ENCODE measurements around the gene OXGR1. TPM values are rescaled to one million over a fixed set of nuclear protein-coding genes. Genes with fewer than 3 reads are reported as not detected.
A peak's percentile ranks its signal among the peaks of the same experiment; 100 is the strongest.

The OXGR1 gene
- polyA plus RNA-seq, 1 donor (not counting 4 experiments of a cell fraction or from before 2014, with no cell fraction given), result not detected

- H3K36me3 ChIP-seq (ENCODE audit: control insufficient read depth in 2 of 2, extremely low read depth in 1 of 2, insufficient read depth in 2 of 2, low read length in 2 of 2), result no peaks in the 10 kb centered on the region
- no peaks in the 10 kb centered on the region for H3K27me3 ChIP-seq (ENCODE audit: control insufficient read depth, extremely low read depth, insufficient read depth, low read length)
- H3K79me2 ChIP-seq (ENCODE audit: control insufficient read depth, insufficient read depth, low read length), result no peaks in the 10 kb centered on the region
- H3K9me1 ChIP-seq (ENCODE audit: control insufficient read depth, extremely low read depth, insufficient read depth, low read length), result no peaks in the 10 kb centered on the region
- H3K27ac ChIP-seq (ENCODE audit: control insufficient read depth, insufficient read depth, low read length), result no peak overlapping the region
- H4K20me1 ChIP-seq (ENCODE audit: control insufficient read depth, extremely low read depth, insufficient read depth, low read length), result no peaks in the 10 kb centered on the region
- DNase-seq (ENCODE audit: low read depth, low spot score), result no peak
- no peaks in the 10 kb centered on the region for H3K9me3 ChIP-seq (ENCODE audit: control insufficient read depth, low read depth, low read length)
- no peak overlapping the region for H3K9ac ChIP-seq (ENCODE audit: control insufficient read depth, extremely low read depth, insufficient read depth, low read length)
- FAIRE-seq, result no peak
- no peak for TF ChIP-seq EZH2 (IDR thresholded peaks at IDR 0.05; ENCODE audit: low read length)
- TF ChIP-seq, protein P1, sequence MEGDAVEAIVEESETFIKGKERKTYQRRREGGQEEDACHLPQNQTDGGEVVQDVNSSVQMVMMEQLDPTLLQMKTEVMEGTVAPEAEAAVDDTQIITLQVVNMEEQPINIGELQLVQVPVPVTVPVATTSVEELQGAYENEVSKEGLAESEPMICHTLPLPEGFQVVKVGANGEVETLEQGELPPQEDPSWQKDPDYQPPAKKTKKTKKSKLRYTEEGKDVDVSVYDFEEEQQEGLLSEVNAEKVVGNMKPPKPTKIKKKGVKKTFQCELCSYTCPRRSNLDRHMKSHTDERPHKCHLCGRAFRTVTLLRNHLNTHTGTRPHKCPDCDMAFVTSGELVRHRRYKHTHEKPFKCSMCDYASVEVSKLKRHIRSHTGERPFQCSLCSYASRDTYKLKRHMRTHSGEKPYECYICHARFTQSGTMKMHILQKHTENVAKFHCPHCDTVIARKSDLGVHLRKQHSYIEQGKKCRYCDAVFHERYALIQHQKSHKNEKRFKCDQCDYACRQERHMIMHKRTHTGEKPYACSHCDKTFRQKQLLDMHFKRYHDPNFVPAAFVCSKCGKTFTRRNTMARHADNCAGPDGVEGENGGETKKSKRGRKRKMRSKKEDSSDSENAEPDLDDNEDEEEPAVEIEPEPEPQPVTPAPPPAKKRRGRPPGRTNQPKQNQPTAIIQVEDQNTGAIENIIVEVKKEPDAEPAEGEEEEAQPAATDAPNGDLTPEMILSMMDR (optimal IDR thresholded peaks at IDR 0.05 in 1 of 3, IDR thresholded peaks at IDR 0.05 in 1 of 3, conservative IDR thresholded peaks at IDR 0.05 in 1 of 3; ENCODE audit: extremely low read depth in 1 of 3, insufficient read depth in 2 of 3, low read length in 3 of 3), result peak in 1 of 3 experiments; percentile 26
- peaks cover 3% of the 10 kb centered on the region for H3K4me1 ChIP-seq (ENCODE audit: control insufficient read depth, extremely low read depth, insufficient read depth, low read length)
- H3K4me3 ChIP-seq (ENCODE audit: control insufficient read depth in 2 of 3, extremely low read depth in 1 of 3, insufficient read depth in 2 of 3, low read depth in 1 of 3, low read length in 3 of 3), result no peak overlapping the region
- H3K4me2 ChIP-seq (ENCODE audit: control insufficient read depth, extremely low read depth, insufficient read depth, low read depth, low read length), result no peak overlapping the region
- no peak overlapping the region for H2AFZ ChIP-seq (ENCODE audit: control insufficient read depth, low read length)
- dilution Hi-C loops (cut with MboI; ENCODE audit: extremely low pct_ligation_motif_present, low sequenced_read_pairs), result no loop called here
Measured at GRCh38 chr13:97030705-97031452, 36.6 kb upstream of the OXGR1 start.

- TF ChIP-seq, protein P1 (optimal IDR thresholded peaks at IDR 0.05 in 1 of 3, IDR thresholded peaks at IDR 0.05 in 1 of 3, conservative IDR thresholded peaks at IDR 0.05 in 1 of 3; ENCODE audit: extremely low read depth in 1 of 3, insufficient read depth in 2 of 3, low read length in 3 of 3), result peak; percentile 50 to 80 (median 66)
- no peak for TF ChIP-seq EZH2 (IDR thresholded peaks at IDR 0.05; ENCODE audit: low read length)
- Histone ChIP-seq H3K27me3 (ENCODE audit: control insufficient read depth, extremely low read depth, insufficient read depth, low read length) (no peaks in the 10 kb centered on the region), H3K9ac (ENCODE audit: control insufficient read depth, extremely low read depth, insufficient read depth, low read length) (no peak overlapping the region), H4K20me1 (ENCODE audit: control insufficient read depth, extremely low read depth, insufficient read depth, low read length) (no peaks in the 10 kb centered on the region), H3K27ac (ENCODE audit: control insufficient read depth, insufficient read depth, low read length) (no peak overlapping the region), H3K36me3 (ENCODE audit: control insufficient read depth in 2 of 2, extremely low read depth in 1 of 2, insufficient read depth in 2 of 2, low read length in 2 of 2) (no peaks in the 10 kb centered on the region), H3K4me2 (ENCODE audit: control insufficient read depth, extremely low read depth, insufficient read depth, low read depth, low read length) (no peak overlapping the region), H3K79me2 (ENCODE audit: control insufficient read depth, insufficient read depth, low read length) (no peaks in the 10 kb centered on the region), H3K4me3 (ENCODE audit: control insufficient read depth in 2 of 3, extremely low read depth in 1 of 3, insufficient read depth in 2 of 3, low read depth in 1 of 3, low read length in 3 of 3) (no peak overlapping the region), H3K9me1 (ENCODE audit: control insufficient read depth, extremely low read depth, insufficient read depth, low read length) (no peaks in the 10 kb centered on the region), H2AFZ (ENCODE audit: control insufficient read depth, low read length) (no peak overlapping the region), H3K9me3 (ENCODE audit: control insufficient read depth, low read depth, low read length) (no peaks in the 10 kb centered on the region), H3K4me1 (ENCODE audit: control insufficient read depth, extremely low read depth, insufficient read depth, low read length) (peaks cover 3% of the 10 kb centered on the region)
- no peak for FAIRE-seq
- DNase-seq (ENCODE audit: low read depth, low spot score), result no peak
- dilution Hi-C loops (cut with MboI; ENCODE audit: extremely low pct_ligation_motif_present, low sequenced_read_pairs), result no loop called here
Measured at GRCh38 chr13:97028441-97029299, 34.4 kb upstream of the OXGR1 start.

Data from keratinocyte (primary cell).